Tongue (tissue), 2 donors: ENCODE results near the gene TOM1L2. TPM values are rescaled to one million over a fixed set of nuclear protein-coding genes. Genes with fewer than 3 reads are reported as not detected.

ENCODE experiments used
- DNase-seq: peaks from one replicate; pipeline ENCODE4 v3.0.0-alpha.2; 2015
- total RNA-seq: library from RNA; depleted of rRNA; stranded (reverse); fragments of >200 nt; gene quantifications from one replicate; pipeline ENCODE4 v1.2.3, GENCODE V29; 2014

TOM1L2 gene
- total RNA-seq, 1 donor from 2014 or later = 26.8 TPM

DNA sequence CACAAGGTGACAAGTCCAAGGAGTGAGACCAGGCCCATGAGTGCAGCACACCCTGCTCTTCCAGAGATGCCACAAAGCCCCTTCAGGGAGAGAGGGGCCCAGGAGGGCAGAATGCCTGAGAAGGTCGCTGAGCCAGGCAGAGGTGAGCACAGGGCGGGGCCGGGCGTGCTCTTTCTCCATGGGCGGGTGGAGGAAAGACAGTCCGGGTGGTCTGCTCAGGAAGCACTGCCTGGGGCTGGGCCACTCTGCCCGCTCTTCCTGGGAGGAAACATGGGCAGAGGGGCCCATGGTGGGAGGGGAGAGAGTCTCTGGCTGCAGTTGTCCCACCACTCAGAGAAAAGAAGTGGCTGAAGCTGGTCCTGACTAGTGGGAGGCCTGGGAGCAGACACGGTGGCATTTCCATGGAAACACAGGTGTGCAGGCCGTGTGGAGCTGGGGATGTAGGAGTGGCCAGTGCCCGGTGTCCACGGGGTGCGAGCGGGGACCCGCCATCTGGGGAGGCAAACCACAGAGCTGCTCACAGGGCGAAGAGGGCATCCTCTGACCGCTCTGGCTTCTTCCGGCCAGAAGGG lies 125.0 kb downstream of the TOM1L2 start:
- no peak for DNase-seq

DNA sequence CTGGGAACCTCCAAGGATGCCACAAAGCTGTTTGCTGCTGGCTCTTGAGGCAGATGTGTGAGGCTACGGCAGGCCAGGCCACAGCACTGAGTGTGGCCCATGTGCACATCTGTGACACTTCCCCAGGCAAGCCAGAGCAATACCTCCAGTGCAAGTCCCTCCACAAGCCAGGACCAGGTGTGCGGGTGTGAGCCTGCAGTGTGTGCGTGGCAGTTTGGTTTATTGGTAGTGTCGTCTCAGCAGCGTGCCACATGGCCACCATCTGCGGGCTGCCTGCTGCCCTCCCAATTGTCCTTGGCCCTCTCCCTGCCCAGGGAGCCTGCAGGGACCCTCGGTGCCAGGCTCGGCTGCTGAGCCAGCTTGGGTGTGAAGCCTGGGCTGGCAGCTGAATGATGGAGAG lies 125.6 kb downstream of the TOM1L2 start:
- no peak for DNase-seq

DNA sequence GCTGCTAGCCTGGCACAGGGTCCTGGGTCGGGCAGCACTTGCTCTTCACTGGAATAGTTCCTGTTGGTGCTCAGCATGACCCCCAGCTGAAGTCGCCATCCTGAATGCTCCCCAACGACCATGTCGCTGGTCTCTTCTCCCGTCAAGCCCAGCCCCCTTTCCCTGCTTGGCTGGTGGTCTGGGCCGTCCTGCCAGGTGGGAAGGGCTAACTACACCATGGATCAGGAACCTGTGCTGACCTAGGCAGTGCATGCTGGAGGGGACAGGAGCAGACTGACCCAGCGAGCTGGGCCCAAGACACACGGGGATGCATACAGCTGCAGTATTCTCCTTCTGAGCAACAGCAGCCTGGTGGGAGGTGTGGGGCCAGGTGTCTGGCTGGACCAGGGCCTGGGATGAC lies 126.2 kb downstream of the TOM1L2 start:
- DNase-seq = no peak

DNA sequence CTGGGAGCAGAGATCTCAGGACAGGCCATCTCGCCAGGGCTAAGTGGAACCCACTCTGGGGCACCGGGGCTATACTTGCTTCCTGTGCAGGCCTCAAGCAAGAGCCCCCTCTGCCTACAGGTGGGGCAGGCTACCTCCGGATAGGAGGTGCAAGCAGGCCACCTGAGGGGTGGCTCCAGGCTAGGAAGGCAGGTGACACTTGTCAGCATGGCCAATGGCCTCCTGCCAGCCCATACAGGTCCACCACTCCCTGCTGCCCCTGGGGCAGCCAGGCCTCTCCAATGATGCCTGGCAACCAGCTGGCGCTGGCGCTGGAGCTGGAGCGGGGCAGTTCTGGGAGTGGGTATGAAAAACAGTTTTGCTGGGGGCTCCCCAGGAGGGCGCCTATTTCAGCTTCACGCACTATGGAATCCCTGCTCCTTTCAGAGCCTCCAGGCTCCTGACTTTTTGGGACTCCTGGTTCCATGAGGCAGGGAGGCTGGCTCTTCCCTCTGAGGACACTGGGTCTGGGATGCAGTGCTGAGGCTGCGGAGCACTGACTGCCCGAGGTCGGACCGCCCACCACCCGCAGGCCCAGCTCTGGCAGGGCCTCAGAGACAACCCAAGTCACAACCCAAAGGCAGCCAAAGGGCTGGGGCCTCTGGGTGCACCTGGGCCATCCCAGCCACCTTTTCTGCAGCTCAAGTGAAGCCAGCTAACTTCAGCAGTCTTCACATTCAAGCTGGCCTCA lies 127.0 kb downstream of the TOM1L2 start:
- DNase-seq = no peak

DNA sequence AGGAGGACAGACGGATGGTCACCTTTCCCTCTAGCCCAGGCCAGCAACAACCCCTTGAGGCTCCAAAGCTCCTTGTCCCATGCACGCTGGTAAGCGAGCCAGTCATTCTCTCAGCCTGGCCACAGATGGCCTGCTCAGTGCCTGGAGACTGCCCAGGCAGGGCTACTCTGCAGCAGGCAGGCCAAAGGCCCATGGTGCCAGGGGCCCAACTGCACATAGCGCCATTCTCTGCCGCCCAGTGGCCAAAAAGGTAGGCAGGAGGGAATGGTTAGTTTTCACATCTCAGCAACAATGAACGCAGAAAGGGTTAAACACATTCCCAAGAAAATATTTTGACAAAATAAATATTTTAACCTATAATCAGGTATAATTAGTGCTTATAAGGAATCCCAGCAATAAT lies 127.7 kb downstream of the TOM1L2 start:
- no peak for DNase-seq

DNA sequence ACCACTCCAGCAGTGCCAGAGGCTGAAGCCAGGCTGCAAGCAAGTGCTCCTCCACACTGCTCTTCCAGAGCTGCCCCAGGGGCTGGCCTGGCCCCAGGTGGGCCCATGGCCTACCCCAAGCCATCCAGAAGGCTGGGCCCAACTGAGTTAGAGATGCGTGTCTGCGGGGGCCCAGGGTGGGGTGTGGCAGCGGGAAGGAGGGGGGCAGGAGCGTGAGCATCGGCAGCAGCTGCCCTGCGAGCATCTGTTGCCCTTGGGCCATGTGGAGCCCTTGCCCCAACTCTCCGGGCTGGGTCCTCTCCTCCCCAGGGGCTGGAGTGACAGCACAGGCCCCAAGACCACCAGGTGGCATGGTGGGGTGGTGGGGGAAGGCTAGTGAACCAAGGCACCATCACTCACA lies 128.1 kb downstream of the TOM1L2 start:
- DNase-seq = no peak

DNA sequence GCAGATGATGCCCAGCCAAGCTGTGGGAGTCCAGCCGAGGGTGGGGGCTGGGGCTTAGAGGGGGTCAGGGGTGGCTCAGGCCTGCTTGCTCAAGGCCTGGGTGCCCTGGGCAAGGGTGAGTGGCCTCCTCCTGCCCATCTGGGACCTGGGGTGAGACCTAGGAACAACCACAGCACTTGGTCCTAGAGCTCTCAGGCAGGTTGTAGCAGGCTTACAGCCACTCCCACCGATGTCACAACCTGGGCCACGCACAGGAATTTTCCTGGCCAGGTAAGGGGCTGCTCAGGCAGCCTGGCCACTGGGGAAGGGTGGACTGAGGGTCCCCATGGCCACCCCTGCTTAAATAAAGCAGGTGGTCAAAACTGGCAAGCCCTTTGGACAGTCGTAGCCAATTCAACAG lies 129.1 kb downstream of the TOM1L2 start:
- DNase-seq = no peak

DNA sequence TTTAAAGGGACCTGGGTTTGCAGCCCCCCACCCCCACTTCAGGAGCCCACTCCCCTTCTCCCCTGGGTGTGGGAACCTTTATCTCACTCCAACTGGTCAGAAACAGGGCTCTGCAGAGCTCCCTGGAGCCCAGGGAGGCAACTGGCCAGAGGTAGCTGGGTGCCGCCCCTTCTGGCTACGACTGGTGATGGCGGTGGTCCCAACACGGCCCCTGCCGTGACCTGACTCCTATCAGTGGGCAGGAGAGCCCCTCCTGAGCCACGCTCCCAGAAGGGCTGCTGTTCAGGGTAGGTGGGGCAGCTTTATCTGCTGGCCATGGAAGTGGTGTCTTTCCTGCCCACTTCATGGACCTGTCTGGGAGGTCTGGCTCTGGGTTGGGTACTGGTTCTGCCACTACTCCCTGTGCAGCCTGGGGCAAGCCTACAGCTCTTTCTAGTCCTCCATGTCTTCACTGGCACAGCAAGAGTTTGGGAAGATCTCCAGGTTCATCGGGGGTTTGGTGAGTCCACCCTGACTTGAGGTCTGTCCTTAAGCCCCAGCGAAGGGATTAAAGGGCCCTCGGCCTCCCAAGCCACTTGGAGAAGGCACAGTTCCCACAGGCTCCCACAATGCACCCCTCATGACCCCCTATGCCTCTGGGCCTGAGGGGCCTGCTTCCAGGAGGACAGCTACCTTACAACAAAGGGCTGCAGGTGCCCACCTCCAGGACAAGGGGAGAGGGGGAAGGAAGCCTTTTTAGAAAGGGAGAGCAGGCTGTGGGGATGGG lies 129.9 kb downstream of the TOM1L2 start:
- no peak for DNase-seq

DNA sequence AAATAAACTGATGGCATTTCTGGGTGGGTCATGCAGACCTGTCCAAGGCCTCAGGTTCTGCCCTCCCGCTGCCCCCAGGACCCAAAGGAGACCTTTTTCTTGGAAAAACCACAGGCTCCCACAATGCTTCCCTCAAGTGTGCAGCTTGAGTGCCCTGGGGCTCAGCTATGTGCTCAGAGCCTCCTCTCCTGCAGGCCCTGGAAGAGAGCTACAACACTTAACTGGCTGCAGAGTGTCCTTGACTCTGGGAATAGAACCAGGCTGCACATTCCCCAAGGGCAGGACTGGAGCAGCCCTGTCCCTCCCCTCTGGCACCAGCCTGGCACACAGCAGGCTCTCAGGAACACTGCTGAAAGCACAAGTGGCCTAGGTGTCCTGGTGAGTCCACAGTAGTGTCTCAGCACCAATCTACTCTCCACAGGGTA lies 130.6 kb downstream of the TOM1L2 start:
- peak; percentile 32 for DNase-seq

DNA sequence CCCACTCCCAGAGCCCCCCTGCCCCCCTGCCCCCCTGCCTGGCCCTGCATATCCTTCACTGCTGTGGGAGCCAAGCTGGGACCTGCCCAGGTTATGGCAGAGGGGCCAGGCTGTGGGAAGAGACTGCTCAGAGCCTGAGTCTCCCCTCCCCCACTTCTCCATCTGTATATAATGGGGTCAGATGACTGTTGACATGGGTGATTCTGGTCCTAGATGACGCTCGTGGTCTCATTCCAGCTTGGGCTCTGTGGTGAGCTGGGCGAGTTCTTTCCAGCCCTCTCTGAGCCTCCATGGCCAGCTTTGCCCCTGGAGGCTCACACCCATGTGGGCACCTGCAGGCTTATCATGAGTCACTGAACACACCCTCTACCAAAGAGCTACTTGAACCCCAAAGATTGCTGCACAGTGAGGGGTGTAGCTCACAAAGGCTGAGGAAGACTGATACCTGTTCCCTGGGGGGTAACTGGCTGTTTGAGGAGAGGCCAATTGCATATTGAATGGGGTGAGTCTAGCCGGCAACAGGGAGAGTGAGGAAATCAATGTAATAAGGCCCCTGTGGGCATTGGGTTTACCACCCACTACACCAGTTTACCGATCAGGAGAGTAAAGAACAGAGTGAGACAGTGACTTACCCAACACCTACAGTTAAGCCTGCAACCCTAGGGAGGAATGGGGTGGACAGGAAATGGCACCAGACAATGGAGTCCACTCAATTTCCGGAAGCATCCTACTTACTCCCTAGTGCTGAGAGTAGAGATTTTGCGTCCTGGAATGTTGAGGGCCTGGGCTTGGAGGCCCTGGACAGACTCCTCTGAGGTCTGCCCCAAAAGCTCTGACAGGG lies 131.2 kb downstream of the TOM1L2 start:
- peak; percentile 46 for DNase-seq

DNA sequence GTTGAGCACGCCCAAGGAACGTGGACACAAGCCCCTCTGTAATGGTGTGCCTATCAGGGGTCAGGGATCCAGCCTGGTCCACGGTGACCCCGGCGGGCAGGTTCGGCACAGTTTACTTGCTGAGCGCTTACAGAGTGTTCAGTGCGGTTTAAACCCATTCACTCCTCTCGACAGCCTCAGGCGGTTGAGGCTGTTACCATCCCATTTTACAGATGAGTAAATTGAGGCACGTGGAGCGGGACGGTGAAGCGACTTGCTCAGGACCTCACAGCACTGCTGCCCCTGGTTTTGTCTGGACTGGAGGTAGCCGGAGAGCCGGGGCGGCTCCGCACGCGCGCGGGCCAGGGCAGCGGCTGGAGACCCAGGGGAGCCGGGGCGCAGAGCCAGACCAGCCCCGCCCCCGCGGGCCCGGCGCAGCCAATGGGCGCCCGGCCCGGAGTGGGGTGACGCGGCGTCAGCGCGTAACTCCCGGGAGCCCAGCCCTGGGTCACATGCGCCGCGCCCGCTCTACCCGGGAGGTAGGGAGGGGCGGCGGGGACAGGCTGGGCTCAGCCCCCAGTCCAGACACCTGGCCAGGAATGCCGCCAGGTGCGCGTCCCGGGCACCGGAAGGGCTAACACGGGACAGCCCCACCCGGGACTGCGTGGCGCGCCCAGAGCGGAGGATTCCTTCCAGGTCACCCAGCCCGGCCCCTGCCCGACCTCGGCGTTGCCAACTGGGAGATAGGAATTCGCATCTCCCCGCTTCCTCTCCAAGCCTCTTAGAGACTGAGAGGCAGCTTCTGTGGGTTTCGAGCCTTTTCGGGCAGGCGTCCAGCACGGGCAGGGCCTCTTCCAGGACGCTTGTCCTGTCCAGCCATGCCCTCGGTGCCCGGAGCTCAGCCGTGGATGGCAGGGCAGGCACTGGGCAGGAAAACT lies 132.2 kb downstream of the TOM1L2 start:
- peak; percentile 87 for DNase-seq

DNA sequence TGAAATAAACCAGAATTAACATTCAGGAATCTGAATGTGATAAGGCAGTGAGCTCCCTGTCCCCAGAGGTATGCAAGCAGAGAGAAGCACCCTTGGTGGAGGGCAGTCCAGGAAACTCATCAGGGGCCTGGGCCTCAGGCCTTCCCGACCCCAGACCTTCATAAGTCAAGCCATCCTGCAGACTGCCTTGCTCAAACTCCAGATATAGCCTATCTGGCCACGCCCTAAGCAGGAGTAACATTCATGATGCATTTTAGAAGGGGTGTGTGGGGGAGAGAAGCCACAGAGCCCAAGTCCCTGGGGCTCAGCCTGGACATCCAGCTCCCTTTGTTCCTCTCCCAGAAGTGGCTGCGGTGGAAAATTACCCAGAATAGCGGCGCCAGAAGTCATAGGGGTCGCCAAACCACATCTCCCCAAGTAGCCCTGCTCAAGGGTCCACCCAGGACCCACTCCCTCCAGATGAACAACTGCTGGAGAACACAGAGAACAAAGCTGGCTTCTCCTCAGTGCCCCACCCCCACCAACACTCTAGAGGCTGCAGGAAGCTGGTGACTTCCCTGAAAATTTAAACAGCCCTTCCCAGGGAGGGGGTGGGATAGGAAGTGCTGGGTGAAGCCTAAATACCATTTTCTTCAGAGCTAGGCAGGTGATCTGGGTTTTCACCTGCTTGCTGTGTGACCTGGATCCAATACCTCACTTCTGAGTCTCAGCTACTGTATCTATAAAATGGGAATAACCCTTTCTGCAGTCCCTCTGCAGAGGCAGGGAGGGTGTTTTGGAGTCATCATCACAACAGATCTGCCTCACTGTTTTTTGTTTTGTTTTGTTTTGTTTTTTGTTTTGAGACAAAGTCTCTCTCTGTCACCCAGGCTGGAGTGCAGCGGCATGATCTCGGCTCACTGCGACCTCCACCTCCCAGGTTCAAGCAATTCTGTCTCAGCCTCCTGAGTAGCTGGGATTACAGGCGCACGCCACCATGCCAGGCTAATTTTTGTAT lies 133.9 kb downstream of the TOM1L2 start:
- DNase-seq = peak; percentile 64

DNA sequence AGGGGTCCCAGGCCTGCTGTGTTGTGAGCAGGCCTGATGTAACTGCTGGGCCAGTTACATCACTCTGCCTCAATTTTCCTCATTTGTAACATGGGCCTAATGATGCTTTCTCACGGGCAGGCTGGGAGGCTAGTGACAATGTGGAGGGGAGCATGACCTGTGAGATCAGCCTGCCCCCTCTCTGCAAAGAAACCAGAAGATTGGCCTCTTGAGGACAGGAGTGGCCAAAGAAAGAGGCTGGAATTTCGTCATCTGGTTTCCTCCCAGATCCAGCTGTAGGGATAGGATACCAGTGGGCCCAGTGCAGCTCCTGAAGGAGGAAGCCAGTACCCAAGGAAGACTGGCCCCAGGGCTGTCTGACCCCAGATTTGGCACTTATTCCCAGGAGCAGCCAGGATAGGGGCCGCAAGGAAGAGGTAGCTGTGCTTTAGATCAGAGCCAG lies 134.8 kb downstream of the TOM1L2 start:
- DNase-seq = no peak

DNA sequence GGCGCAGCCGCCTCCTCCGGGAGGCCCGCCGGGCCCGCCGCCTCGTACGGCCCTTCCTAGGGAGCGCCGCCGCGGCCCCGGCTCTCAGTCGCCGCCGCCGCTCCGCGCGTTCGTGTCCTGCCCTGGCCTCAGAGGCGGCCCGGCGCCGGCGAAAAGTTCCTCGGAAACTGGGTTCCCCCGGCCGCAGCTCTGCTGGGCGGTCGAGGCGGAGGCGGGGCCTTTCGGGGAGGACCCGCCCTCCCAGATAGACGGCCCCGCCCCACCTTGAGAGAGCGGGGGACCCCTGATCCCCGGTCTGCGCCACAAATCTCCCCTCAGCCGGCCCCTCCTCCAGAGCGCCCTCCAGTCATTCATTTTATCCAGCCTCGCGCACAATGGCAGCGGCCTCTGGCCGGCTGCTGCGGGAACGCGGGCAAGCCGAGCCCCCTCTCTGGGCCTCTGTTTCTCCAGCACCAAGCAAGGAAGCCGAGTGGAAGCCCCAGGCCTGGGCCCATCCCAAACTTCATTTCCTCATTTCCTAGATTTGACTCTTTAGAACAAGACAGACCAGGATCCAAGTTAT lies 135.3 kb downstream of the TOM1L2 start, which contains the start of gene SREBF1:
Gene SREBF1 (minus strand): TSS at position 169 of the 562 bp plus-strand sequence. CDS start 169 bp downstream, outside the sequence.
- DNase-seq = peak; percentile 66

DNA sequence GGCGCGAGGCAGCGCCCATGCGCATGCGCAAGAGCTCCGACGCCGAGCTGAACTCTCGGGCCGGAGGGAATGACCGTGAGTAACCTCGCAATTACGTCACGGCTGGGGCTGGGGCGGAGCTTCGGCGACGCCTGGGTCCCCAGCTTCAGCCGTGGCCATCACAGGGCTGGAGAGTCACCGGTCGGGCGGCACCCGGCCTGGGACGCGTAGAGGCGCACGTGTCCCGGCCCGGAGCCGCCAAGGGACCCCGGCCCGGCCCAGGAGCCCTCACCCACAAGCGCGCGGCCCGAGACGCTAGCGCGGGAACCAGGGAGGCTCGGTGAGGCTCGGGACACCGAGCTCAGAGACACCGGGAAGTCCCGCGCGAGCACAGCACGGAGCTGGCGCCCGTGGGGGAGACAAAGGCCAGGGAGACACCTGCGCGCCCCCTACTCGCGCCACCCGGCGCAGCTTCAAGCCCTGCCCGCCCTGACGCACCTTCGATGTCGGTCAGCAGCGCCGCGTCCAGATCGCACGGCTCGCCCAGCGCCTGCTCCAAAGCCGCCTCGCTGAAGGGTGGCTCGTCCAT lies 135.9 kb downstream of the TOM1L2 start:
- peak; percentile 98 for DNase-seq

DNA sequence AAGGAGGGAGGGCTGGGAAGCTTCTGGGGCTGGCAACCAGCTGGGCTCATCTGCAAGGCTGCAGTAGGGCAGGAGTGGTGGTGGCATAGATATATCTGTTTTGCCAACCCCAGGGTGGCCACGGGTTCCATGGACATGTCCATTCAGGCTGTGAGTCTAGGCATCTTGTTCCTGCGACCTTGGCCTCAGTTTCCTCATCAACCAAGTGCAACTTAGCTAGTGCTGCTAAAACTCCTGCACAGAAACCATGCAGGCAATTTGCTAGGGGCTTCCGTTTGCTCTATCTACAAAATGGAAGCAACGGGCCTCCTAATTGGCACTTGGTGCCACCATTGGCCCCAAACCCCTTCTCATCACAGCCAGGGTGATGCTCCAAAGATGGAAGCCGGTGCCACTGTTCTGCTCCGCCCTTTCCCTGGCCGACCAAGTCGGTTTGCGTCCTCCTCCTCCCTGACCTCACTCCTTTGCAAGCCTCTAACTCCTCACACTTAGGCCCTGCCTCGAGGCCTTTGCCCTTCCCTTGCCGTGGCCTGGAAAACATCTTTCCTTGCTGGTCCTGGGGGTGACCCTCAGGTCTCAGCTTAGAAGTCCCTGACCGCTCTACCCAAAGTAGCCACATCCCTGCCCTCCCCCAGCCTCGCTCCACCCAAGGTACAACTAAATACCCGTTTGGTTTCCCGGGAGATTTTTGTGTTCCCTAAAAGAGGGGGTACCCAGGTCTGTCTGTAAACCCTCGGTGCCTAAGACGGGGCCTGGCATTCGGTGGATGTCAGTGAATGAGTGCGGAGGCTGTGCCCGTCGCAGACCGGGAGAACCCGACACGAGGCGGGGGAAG lies 136.6 kb downstream of the TOM1L2 start:
- no peak for DNase-seq

DNA sequence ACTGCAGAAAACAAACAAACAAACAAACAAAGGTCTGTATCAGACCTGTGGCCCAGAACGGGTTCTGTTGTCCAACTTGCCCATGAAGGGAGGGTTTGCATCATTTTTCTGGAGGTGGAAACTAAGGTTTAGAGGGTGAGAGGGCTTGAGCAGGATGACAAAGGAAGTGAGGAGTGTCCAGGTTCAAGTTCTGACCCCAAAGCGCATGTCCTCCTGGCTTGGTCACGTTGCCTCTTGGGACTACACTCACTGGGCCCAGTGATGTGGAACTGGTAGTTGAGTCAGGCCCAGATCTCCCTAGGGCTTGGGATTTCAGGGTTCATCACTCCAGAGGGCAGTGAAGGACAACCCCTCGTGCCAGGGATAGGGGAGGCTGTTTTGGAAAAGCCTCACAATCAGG lies 137.2 kb downstream of the TOM1L2 start:
- no peak for DNase-seq
